ENCODE data around the gene FKBP1A.
A peak's percentile ranks its signal among the peaks of the same experiment; 100 is the strongest.

Gene FKBP1A

DNA sequence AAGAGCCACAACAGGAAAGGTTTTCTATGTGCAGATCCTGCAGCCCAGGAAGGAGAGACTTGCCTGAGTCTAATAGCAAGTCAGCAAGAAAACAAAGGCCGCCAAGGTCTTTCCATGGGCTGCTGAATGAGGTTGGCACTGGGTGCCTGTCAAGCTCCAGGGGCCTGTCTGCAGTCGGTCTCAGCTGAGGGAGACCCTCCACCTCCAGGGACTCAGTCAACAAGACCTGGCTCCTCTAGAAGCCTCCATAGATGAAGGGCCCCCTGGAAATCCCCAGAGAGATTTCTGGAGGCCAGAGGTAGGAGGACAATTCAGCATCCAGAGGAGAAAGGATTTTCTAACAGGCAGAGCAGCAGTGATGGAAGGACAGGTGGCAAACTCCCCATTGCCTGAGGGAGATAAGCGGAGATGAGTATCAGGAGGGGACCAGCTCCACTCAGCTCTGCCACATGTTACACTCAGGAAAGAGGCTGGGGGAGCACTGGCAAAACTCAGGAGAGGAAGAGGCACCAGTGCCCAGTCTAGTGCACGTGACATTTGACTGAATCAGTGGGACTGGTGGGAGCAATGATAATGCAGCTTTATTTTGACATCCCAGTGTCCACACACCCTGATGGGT is 33.5 kb upstream of the FKBP1A start:
- Mint-ChIP-seq H3K4me1 (peaks cover 4 to 7% of the 10 kb centered on the region in 2 donors), H3K27ac (no peak overlapping the region), H3K9me3 (peaks cover 0 to 3% of the 10 kb centered on the region in 2 donors), H3K4me3 (no peak overlapping the region), H3K27me3 (peaks cover 0 to 5% of the 10 kb centered on the region in 2 donors), H3K36me3 (peaks cover 7 to 9% of the 10 kb centered on the region in 2 donors)
- no peak for ATAC-seq (replicated peaks)
- no peak for DNase-seq

DNA sequence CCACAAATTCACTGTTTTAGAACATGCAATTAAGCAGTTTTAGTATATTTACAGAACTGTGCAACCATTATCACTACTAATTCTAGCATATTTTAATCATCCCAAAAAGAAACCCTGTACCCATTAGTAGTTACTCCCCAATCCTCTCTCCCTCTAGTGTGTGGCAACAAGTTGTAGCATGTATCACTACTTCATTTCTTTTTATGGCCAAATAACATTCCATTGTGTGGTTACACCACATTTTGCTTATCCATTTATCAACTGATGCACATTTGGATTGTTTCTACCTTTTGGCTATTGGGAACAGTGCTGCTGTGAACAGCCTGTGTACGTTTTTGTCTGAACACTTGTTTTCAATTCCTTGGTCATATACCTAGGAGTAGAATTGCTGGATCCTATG is 31.5 kb upstream of the FKBP1A start:
- peaks cover 0 to 7% of the 10 kb centered on the region in 2 donors for H3K4me1 Mint-ChIP-seq
- no peak for ATAC-seq (replicated peaks)
- H3K27me3 Mint-ChIP-seq = peaks cover 0 to 5% of the 10 kb centered on the region in 2 donors
- H3K4me3 Mint-ChIP-seq = no peak overlapping the region
- DNase-seq = no peak
- H3K9me3 Mint-ChIP-seq = peaks cover 4 to 15% of the 10 kb centered on the region in 2 donors
- no peak overlapping the region for H3K27ac Mint-ChIP-seq
- H3K36me3 Mint-ChIP-seq = peaks cover 11 to 13% of the 10 kb centered on the region in 2 donors

DNA sequence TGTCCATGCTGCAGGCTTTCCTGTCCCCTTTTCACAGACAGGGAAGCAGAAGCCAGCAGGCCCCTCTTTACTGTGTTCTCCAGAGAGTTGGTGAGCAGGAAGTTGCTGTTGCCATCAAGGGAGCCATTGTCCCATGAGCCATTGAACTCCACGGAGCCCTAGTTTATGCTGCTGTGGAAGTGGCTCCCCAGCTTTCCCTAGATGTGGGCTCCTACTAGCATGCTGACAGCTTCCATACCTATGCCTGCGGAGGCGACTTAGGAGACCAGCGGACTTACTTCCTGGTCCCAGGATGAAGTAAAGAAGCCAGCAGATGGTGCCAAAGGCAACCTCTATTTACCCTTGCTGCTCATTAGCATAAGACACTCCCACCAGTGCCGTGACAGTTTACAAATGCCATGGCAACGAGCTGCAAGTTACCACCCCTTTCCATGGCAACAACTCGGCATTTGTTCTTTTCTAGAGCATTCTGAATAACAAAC is 30.8 kb upstream of the FKBP1A start:
- H3K36me3 Mint-ChIP-seq = peaks cover 15 to 16% of the 10 kb centered on the region in 2 donors
- H3K27ac Mint-ChIP-seq = no peak overlapping the region
- H3K27me3 Mint-ChIP-seq = peaks cover 0 to 5% of the 10 kb centered on the region in 2 donors
- H3K4me1 Mint-ChIP-seq = peaks cover 0 to 7% of the 10 kb centered on the region in 2 donors
- no peak for ATAC-seq (replicated peaks)
- no peak overlapping the region for H3K4me3 Mint-ChIP-seq
- no peak for DNase-seq
- H3K9me3 Mint-ChIP-seq = peaks cover 8 to 18% of the 10 kb centered on the region in 2 donors

DNA sequence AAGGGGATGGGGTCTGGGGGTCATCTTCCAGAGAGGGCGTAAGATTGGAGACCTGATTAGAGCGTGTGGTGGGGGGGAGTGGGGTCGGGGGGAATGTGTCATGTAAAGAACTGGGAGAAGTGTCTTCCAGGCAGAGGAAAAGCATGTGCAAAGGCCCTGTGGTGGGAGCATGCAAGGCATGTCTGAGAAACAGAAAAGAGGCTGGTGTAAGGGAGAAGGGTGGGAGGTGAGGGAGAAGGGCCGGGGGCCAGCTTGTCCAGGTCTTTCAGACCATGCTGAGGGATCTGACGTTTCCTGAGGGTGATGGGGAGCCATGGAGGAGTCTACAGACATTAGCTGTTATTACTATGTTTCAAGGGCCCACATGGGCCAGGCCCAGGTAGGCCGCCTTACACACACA is 30.4 kb upstream of the FKBP1A start:
- H3K9me3 Mint-ChIP-seq = peaks cover 8 to 18% of the 10 kb centered on the region in 2 donors
- H3K27ac Mint-ChIP-seq = no peak overlapping the region
- ATAC-seq (replicated peaks) = no peak
- peaks cover 15 to 16% of the 10 kb centered on the region in 2 donors for H3K36me3 Mint-ChIP-seq
- peaks cover 0 to 7% of the 10 kb centered on the region in 2 donors for H3K4me1 Mint-ChIP-seq
- peaks cover 0 to 5% of the 10 kb centered on the region in 2 donors for H3K27me3 Mint-ChIP-seq
- no peak for DNase-seq
- H3K4me3 Mint-ChIP-seq = no peak overlapping the region

DNA sequence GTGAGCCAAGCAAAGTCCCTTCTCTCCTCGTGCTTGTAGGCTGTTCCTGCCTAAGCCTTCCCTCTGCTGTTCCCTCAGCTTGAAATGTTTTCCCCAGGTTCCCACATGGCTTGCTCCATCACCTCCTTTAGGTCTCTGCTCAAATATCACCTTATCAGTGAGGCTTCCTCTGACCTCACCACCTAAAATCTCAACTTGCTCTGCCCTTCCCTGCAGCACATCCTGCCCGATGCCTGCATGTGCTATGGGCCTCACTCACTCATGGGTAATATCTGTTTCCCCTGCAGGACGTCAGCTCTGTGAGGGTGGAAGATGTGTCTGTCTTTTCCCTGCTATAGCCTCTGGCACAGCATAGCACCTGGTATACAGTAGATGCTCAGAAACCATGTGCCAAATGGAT is 29.9 kb upstream of the FKBP1A start:
- no peak for DNase-seq
- Mint-ChIP-seq H3K4me1 (peaks cover 0 to 7% of the 10 kb centered on the region in 2 donors), H3K36me3 (peaks cover 15 to 16% of the 10 kb centered on the region in 2 donors), H3K9me3 (peaks cover 8 to 18% of the 10 kb centered on the region in 2 donors), H3K4me3 (no peak overlapping the region), H3K27ac (no peak overlapping the region), H3K27me3 (peaks cover 3 to 5% of the 10 kb centered on the region in 2 donors)
- ATAC-seq (replicated peaks) = no peak

DNA sequence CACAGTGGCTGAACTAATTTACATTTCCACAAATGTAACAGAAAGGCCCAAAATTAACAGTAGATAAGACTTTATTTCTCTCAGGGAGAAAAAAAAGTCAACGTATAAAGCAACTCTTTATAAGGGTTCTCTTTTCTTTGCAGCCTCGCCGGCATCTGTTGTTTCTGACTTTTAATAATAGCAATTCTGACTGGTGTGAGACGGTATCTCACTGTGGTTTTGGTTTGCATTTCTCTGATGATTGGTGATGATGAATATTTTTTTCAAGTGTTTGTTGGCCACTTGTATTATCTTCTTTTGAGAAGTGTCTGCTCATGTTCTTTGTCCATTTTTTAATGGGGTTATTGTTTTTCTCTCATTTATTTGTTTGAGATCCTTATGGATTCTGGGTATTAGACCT is 27.2 kb upstream of the FKBP1A start:
- Mint-ChIP-seq H3K27me3 (peaks cover 8 to 11% of the 10 kb centered on the region in 2 donors), H3K27ac (no peak overlapping the region), H3K4me1 (peaks cover 0 to 5% of the 10 kb centered on the region in 2 donors), H3K4me3 (no peak overlapping the region), H3K9me3 (peaks cover 8 to 18% of the 10 kb centered on the region in 2 donors), H3K36me3 (peaks cover 15% of the 10 kb centered on the region in 2 donors)
- ATAC-seq (replicated peaks) = no peak
- DNase-seq = no peak

DNA sequence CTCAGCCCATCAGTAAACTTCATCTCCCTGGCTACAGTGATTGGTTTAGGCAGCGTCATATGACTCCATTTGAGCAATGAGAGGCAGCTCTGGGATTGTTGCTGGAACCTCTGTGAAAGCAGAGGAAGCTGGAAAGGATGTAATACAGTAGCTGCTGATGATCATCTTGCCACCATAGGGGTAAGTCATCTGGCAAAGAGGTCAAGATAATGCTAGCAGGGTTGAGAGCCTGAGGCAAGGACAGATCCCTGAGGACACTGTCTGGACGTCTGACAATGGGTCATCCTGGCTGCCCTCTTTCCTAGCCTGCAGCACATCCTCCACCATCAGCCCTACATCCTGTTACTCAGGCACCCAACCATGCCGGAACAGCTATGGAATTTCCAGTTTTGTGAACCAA is 25.5 kb upstream of the FKBP1A start:
- H3K27me3 Mint-ChIP-seq = peaks cover 8 to 11% of the 10 kb centered on the region in 2 donors
- no peak overlapping the region for H3K27ac Mint-ChIP-seq
- no peak for ATAC-seq (replicated peaks)
- no peak overlapping the region for H3K4me3 Mint-ChIP-seq
- no peak for DNase-seq
- H3K4me1 Mint-ChIP-seq = peaks cover 0 to 5% of the 10 kb centered on the region in 2 donors
- H3K36me3 Mint-ChIP-seq = peaks cover 15% of the 10 kb centered on the region in 2 donors
- H3K9me3 Mint-ChIP-seq = peaks cover 8 to 18% of the 10 kb centered on the region in 2 donors

DNA sequence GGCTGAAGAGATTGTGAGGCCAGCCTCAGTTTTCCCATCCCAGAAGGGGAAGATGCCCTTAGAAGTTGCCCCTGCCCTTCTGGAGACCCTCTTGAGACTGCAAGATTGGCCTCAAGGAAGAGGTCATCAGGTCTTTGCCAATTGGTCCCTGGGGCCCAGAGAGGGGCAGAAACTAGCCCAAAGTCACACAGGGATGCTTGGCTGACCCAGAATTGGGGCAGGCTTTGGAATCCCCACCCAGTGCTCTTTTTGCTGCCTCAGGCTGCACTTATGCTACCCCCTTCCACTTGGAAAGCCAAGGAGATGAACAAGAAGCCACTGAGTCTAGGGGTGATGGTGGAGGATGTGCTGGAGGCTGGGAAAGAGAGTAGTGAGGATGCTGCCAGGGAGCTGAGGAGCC is 24.9 kb upstream of the FKBP1A start:
- Mint-ChIP-seq H3K9me3 (peaks cover 8 to 18% of the 10 kb centered on the region in 2 donors), H3K27ac (no peak overlapping the region), H3K27me3 (peaks cover 5 to 11% of the 10 kb centered on the region in 2 donors), H3K4me1 (peaks cover 0 to 2% of the 10 kb centered on the region in 2 donors), H3K36me3 (peaks cover 11 to 13% of the 10 kb centered on the region in 2 donors), H3K4me3 (no peak overlapping the region)
- DNase-seq = no peak
- no peak for ATAC-seq (replicated peaks)

DNA sequence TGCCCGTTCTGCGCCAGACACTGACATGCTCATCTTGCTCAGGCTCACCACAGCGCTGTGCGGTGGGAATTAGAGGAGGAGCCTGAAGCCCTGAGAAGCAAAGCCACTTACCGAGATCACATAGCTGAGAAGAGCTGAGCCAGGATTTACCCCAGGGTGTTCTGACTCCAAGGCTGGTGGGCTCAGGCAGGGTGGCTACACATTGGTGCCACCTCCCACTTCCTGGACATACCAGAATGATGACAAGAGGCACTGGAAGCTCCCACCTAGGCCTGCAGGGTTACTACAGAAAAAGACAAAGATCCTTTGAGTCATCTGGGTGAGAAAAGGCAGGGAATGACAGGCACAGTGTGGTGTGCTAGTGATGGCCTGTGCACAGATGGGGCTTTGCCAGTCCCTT is 24.4 kb upstream of the FKBP1A start:
- Mint-ChIP-seq H3K4me1 (no peaks in the 10 kb centered on the region), H3K27me3 (peaks cover 3 to 11% of the 10 kb centered on the region in 2 donors), H3K27ac (no peak overlapping the region), H3K9me3 (peaks cover 8 to 18% of the 10 kb centered on the region in 2 donors), H3K36me3 (peaks cover 10 to 11% of the 10 kb centered on the region in 2 donors), H3K4me3 (no peak overlapping the region)
- ATAC-seq (replicated peaks) (no peak), DNase-seq (no peak)

DNA sequence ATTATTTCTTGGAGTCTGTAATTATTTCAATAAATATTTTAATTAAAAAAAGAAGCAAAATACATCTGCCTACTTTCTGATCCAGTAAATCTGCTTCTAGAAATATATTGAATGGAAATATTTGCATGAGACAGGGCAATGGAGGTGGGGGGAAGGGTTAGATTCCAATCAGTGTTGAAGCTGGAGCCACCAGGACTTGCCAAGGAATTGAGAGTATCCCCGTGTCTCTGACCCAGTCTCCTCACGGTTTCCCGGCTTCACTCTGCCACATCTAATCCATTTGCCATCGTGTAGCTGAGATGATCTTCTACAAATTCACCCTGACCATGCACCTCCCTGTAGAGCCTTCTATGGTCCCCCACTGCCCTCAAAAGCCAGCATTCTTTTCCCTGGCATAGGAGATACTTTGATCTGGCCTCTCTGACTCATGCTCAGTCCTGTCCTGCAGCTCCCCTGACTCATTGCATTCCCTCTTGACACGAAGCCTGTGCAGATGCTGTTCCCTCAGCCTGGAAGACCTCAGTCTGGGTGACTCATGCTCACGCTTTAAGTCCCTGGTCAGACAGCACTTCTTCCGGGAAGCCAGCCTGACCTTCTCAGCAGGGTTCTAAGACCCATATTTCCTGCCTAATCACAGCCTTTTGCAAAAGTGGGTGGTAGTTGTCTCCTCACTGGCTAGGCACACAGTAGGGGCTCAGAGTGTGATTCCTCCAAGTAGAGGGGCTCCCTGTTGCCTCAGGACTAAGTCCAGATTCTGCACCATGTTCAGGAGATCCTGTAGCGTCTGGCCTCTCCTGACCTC is 23.0 kb upstream of the FKBP1A start:
- Mint-ChIP-seq H3K27me3 (peaks cover 7 to 11% of the 10 kb centered on the region in 2 donors), H3K36me3 (peaks cover 11% of the 10 kb centered on the region in 2 donors), H3K9me3 (peaks cover 8 to 15% of the 10 kb centered on the region in 2 donors), H3K27ac (no peak overlapping the region), H3K4me3 (no peak overlapping the region), H3K4me1 (no peaks in the 10 kb centered on the region)
- ATAC-seq (replicated peaks) (peak in 1 of 2 donors; percentile 27), DNase-seq (no peak)

DNA sequence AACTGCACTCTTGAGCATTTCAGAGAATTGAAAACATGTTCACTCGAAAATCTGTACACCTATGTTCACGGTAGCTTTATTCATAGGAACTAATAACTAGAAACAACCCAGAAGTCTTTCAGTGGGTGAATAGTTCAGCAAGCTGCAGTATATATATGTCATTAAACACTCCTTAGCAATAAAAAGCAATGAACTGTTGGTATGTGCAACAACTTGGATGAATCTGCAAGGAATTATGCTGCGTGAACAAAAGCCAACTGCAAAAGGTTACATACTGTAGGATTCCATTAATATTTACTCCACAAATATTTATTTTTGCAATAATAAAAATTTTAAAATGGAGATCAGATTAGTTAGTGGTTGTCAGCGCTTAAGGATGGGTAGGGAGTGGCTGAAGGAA is 22.1 kb upstream of the FKBP1A start:
- no peak overlapping the region for H3K27ac Mint-ChIP-seq
- H3K27me3 Mint-ChIP-seq = peaks cover 7 to 11% of the 10 kb centered on the region in 2 donors
- H3K9me3 Mint-ChIP-seq = peaks cover 5 to 8% of the 10 kb centered on the region in 2 donors
- no peak for DNase-seq
- H3K4me3 Mint-ChIP-seq = no peak overlapping the region
- peaks cover 10 to 11% of the 10 kb centered on the region in 2 donors for H3K36me3 Mint-ChIP-seq
- H3K4me1 Mint-ChIP-seq = no peaks in the 10 kb centered on the region
- no peak for ATAC-seq (replicated peaks)

DNA sequence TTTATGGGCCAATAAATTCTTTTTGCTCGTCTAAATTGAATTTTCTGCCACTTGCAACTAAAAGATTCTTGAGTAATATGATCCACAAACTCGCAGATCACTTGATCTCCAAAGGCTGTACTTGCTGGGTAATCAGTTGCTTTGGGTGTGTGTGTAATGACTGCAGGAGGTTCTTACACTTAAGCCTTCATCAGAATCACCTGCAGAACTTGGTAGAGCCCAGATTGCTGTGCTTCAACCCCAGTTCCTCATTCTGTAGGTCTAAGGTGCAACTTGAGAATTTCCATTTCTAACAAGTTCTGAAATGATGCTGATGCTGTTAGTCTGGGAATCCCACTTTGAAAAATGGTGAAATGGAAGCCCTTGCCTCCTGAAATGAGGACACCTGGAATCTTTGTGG is 12.9 kb upstream of the FKBP1A start:
- Mint-ChIP-seq H3K9me3 (no peaks in the 10 kb centered on the region), H3K4me3 (no peak overlapping the region), H3K27me3 (no peaks in the 10 kb centered on the region), H3K27ac (no peak overlapping the region), H3K4me1 (no peaks in the 10 kb centered on the region), H3K36me3 (peaks cover 7 to 9% of the 10 kb centered on the region in 2 donors)
- DNase-seq (no peak), ATAC-seq (replicated peaks) (no peak)

DNA sequence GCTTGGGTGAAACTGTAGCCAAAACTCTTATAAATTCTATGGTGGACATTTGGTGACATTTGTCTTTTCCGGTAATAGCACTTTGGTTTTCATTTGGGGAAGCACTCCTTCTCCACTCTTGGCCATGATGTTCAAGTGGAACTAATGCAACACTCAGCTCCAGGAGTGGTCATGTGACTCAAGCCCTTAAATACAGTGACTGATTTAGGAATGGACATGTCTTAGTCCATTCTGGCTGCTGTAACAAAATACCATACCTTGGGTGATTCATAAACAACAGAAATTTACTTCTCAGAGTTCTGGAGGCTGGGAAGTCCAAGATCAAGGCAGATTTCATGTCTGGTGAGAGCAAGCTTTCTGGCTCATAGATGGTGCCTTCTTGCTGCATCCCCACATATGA is 10.8 kb upstream of the FKBP1A start:
- ATAC-seq (replicated peaks) (no peak), DNase-seq (no peak)
- Mint-ChIP-seq H3K9me3 (no peaks in the 10 kb centered on the region), H3K27me3 (no peaks in the 10 kb centered on the region), H3K4me3 (no peak overlapping the region), H3K27ac (no peak overlapping the region), H3K36me3 (peaks cover 5% of the 10 kb centered on the region in 2 donors), H3K4me1 (no peaks in the 10 kb centered on the region)

DNA sequence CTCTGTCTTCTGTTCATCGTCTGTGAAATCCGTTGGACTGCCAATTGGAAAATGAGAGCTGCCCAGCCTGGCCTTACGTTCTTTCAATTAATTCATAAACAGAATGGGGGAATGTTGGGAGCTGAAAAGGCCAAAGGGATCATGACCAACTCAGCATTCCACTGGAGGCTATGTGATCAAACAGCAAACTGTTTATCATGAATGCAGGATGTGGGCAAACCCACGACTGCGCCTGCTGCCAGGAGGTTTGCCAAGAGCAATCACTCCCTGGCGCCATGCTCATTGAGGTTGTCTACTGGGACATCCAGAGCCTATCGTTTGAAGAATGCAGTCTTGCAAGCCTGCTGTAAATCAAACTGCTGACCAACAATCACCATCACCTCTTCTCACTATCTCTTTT is 9.3 kb upstream of the FKBP1A start:
- Mint-ChIP-seq H3K4me1 (peaks cover 0 to 5% of the 10 kb centered on the region in 2 donors), H3K4me3 (no peak overlapping the region), H3K9me3 (no peaks in the 10 kb centered on the region), H3K36me3 (no peaks in the 10 kb centered on the region), H3K27me3 (no peaks in the 10 kb centered on the region), H3K27ac (no peak overlapping the region)
- no peak for DNase-seq
- no peak for ATAC-seq (replicated peaks)

Measured in stimulated activated naive B cell treated with anti-CD40 and anti-IgM and Interleukin-4, amounts not matched to agents 10 μg/mL and 1 μg/mL and 100 μg/mL, for 72 hours (primary cell).